Gastroesophageal sphincter (tissue), 4 donors: ENCODE measurements around the gene UAP1L1. TPM values are rescaled to one million over a fixed set of nuclear protein-coding genes. Genes with fewer than 3 reads are reported as not detected.

ENCODE experiments used
- ATAC-seq: fragments of 150-250 bp; one replicate; pipeline ENCODE4 v1.9.1; 2016; ENCODE audit warnings: mild to moderate bottlenecking, moderate library complexity
- H3K27ac ChIP-seq, 4 donors: fragments of 200-600 bp; sonication (generic) in 3 of 4; 1 replicate in 3 of 4; 2 replicates in 1 of 4; pipeline ENCODE4 v1.5.1; 2016 to 2019
- H3K27me3 ChIP-seq: fragments of 200-600 bp; sonication (generic); one replicate; pipeline ENCODE4 v1.5.1; 2019
- H3K36me3 ChIP-seq, 2 donors: fragments of 200-600 bp; sonication (generic); one replicate each; pipeline ENCODE4 v1.5.1; 2019; ENCODE audit warnings: control low read depth in 1 of 2
- H3K4me1 ChIP-seq, 3 donors: fragments of 200-600 bp; sonication (generic); 1 replicate in 2 of 3; 2 replicates in 1 of 3; pipeline ENCODE4 v1.5.1; 2016 to 2019; ENCODE audit warnings: control low read depth in 2 of 3
- H3K4me3 ChIP-seq, 2 donors: fragments of 200-600 bp; sonication (generic); one replicate each; pipeline ENCODE4 v1.5.1; 2019; ENCODE audit warnings: mild to moderate bottlenecking in 1 of 2, moderate library complexity in 1 of 2
- H3K9me3 ChIP-seq, 3 donors: fragments of 200-600 bp; sonication (generic); one replicate each; pipeline ENCODE4 v1.5.1; 2017 to 2019; ENCODE audit warnings: control low read depth in 2 of 3
- EP300 ChIP-seq: sonication (generic); formaldehyde crosslinking; IDR thresholded peaks from one replicate; pipeline ENCODE4 v1.6.1; 2017; ENCODE audit warnings: antibody characterized with exemption, mild to moderate bottlenecking
- POLR2A ChIP-seq, 2 donors: fragments of 450-650 bp; IDR thresholded peaks; one replicate each; pipeline ENCODE4 v1.6.1; 2017; ENCODE audit warnings: antibody characterized with exemption in 2 of 2, mild to moderate bottlenecking in 2 of 2, moderate library complexity in 1 of 2
- POLR2AphosphoS5 ChIP-seq: sonication (generic); formaldehyde crosslinking; IDR thresholded peaks from one replicate; pipeline ENCODE4 v1.6.1; 2017; ENCODE audit warnings: antibody characterized with exemption
- WGBS, 2 donors: methylation state at CpG; one replicate each; pipeline ENCODE4 v1.1.5; 2018; ENCODE audit warnings: low coverage in 1 of 2; 5-methylcytosine and 5-hydroxymethylcytosine counted together
- total RNA-seq, 4 donors: library from RNA; depleted of rRNA; stranded (reverse); fragments of >200 nt; gene quantifications; one replicate each; pipeline ENCODE4 v1.1.0, GENCODE V29; 2016
- TF ChIP-seq, protein P1 (sequence below), 4 experiments: fragments of 200-600 bp in 2 of 4; fragments of 450-650 bp in 2 of 4; sonication (generic) in 1 of 4; IDR thresholded peaks; one replicate each; pipeline ENCODE4 v1.5.1; 2017 to 2019; ENCODE audit warnings: antibody characterized with exemption in 4 of 4, mild to moderate bottlenecking in 2 of 4, moderate library complexity in 2 of 4

UAP1L1 gene
- total RNA-seq, 4 donors from 2014 or later, result 4.2 to 7.3 (median 6.0) TPM

DNA sequence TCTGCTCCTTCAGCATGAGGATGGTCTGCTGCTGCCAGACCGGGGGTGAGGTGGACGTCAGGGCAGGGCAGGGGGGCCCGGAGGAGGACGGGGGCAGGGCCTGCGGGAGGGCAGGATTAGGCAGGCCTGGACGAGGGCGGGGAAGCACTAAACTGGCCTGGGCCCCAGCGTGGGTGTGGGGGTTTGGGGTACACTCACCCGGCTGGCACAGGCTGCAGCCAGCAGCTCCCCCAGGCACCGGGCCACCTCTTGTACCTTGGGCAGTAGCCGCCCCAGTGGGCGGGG is 12.5 kb upstream of the UAP1L1 start:
- Histone ChIP-seq H3K4me1 (peaks cover 0 to 17% (median 5%) of the 10 kb centered on the region in 3 donors), H3K27ac (no peak overlapping the region), H3K4me3 (no peak overlapping the region), H3K9me3 (no peaks in the 10 kb centered on the region), H3K36me3 (no peaks in the 10 kb centered on the region), H3K27me3 (peaks cover 44% of the 10 kb centered on the region)
- no CpG with 5 or more reads among the region's 12 CpGs for WGBS, 2 donors
- no peak for ATAC-seq
- TF ChIP-seq EP300, result no peak
- no peak for TF ChIP-seq POLR2A (IDR thresholded peaks at IDR 0.05)

DNA sequence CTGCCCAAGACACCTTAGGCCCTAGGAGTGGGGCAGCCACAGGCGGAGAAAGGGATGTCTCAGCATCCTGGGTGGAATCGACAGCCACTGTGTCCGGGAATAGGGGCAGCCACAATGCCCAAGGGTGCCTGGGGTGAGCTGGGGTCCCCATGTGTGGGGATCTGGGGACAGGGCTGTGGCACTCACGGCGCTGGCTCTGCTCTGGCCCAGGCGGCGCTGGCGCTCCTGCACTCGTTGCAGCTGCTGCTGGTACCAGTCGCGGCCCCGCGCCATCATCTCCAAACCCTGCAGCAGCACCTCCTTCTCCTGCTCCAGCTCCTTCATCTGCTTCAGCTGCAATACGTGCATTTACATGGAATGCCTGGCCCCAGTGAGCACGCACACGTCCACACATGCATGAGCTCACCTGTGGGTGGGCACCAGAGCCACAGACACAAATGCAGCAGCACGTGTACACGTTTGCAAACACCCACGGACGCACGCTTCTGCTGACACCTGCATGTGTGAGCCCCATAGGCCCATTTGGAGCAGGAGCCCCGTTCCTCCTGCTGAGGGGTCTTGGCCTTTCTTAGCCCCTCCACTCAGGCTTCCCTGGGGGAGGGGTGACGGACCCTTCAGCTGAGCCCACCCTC is 11.9 kb upstream of the UAP1L1 start:
- no peaks in the 10 kb centered on the region for H3K36me3 ChIP-seq
- H3K4me1 ChIP-seq, result peaks cover 0 to 23% (median 5%) of the 10 kb centered on the region in 3 donors
- no peak for TF ChIP-seq POLR2AphosphoS5
- TF ChIP-seq, protein P1, sequence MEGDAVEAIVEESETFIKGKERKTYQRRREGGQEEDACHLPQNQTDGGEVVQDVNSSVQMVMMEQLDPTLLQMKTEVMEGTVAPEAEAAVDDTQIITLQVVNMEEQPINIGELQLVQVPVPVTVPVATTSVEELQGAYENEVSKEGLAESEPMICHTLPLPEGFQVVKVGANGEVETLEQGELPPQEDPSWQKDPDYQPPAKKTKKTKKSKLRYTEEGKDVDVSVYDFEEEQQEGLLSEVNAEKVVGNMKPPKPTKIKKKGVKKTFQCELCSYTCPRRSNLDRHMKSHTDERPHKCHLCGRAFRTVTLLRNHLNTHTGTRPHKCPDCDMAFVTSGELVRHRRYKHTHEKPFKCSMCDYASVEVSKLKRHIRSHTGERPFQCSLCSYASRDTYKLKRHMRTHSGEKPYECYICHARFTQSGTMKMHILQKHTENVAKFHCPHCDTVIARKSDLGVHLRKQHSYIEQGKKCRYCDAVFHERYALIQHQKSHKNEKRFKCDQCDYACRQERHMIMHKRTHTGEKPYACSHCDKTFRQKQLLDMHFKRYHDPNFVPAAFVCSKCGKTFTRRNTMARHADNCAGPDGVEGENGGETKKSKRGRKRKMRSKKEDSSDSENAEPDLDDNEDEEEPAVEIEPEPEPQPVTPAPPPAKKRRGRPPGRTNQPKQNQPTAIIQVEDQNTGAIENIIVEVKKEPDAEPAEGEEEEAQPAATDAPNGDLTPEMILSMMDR (IDR thresholded peaks at IDR 0.05), result no peak
- TF ChIP-seq EP300, result no peak
- no peak for TF ChIP-seq POLR2A (IDR thresholded peaks at IDR 0.05)
- 99 to 100% methylated on average over 1 to 12 of the region's 23 CpGs for WGBS, 2 donors
- H3K27me3 ChIP-seq, result peaks cover 49% of the 10 kb centered on the region
- H3K4me3 ChIP-seq, result no peak overlapping the region
- ATAC-seq, result no peak
- H3K27ac ChIP-seq, result no peak overlapping the region
- H3K9me3 ChIP-seq, result no peaks in the 10 kb centered on the region

DNA sequence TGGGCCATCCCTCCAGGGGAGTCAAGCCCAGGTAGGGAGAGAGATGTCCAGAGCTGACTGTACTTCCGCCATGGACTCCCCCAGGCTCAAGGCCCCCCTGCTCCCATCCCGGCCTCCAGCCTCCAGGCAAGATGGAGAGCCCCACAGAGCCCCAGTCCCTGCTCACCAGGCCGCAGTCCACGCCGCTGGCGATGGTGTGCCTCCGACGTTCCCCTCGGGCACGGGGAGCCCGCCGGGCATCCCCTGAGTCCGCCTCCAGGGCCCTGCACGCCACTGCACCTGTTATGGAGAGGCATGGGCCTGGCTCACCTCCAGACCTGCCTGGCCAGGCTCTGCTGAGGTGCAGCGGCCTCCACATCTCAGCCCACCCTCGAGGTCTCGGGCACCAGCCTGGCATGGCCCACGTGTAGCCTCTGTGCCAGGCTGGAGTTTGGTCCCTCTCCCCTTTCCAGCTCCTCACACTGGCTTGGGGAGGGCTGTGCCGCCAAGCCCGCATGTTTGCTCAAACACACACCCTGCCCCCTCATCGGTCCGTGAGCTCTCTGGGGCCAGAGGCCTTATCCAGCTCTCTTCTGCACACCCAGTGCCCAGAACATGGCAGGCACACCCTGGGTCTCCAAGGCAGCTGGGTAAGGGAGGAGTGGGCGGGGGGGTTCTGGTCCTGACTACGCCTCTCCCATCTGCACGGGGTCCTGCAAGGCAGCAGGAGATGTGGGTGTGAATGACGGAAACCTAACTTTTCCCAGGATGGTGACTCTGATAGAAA is 11.0 kb upstream of the UAP1L1 start:
- no peak for ATAC-seq
- Histone ChIP-seq H3K9me3 (no peaks in the 10 kb centered on the region), H3K27ac (no peak overlapping the region), H3K4me3 (no peak overlapping the region), H3K36me3 (no peaks in the 10 kb centered on the region), H3K4me1 (peaks cover 0 to 31% (median 5%) of the 10 kb centered on the region in 3 donors), H3K27me3 (peaks cover 49% of the 10 kb centered on the region)
- WGBS, 2 donors, result 84% methylated on average over 13 of the region's 26 CpGs; no CpG with 5 or more reads in 1 of the 2 donors
- TF ChIP-seq POLR2AphosphoS5 (no peak), EP300 (no peak), POLR2A (IDR thresholded peaks at IDR 0.05) (no peak)
- TF ChIP-seq, protein P1 (IDR thresholded peaks at IDR 0.05), result no peak

DNA sequence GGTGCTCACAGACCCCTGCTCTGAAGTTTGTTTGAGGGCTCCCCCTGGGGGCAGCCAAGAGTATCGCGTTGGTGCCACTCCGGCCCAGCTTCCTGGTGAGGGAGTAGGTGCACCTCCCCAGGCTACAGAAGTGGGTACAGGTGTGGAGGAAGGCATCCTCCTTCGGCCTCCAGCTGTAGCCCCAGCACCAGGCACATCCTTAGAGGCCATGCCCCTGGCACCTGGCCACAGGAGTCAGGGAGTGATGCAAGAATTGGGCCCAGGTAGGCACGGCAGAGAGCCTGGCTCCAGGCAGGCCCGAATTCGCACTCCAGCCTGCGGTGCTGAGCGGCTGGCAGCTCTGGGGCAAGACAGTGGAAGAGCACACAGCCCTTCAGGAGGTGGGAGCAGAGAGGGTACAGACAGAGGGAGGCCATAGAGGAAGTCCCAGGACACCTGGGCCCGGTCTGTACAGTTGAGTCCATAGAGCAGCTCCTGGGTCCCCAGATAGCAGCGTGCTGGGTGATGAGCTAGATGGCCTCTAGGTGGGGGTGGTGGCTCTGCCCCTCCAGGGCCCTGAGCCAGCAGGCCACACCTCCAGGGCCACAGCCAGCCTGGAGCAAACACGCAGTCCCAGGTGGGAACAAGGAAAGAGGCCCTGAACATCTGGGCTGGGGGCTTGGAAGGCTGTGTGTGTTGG is 9.3 kb upstream of the UAP1L1 start:
- TF ChIP-seq EP300 (no peak), POLR2A (IDR thresholded peaks at IDR 0.05) (no peak)
- TF ChIP-seq, protein P1 (IDR thresholded peaks at IDR 0.05), result peak in 3 of 4 experiments; percentile 80 to 87 (median 84)
- Histone ChIP-seq H3K36me3 (no peaks in the 10 kb centered on the region), H3K4me1 (peaks cover 0 to 36% (median 5%) of the 10 kb centered on the region in 3 donors), H3K27me3 (peaks cover 48% of the 10 kb centered on the region), H3K4me3 (no peak overlapping the region), H3K9me3 (no peaks in the 10 kb centered on the region), H3K27ac (no peak overlapping the region)
- WGBS, 2 donors, result 7% methylated on average over 3 of the region's 12 CpGs; no CpG with 5 or more reads in 1 of the 2 donors
- ATAC-seq, result peak; percentile 48

DNA sequence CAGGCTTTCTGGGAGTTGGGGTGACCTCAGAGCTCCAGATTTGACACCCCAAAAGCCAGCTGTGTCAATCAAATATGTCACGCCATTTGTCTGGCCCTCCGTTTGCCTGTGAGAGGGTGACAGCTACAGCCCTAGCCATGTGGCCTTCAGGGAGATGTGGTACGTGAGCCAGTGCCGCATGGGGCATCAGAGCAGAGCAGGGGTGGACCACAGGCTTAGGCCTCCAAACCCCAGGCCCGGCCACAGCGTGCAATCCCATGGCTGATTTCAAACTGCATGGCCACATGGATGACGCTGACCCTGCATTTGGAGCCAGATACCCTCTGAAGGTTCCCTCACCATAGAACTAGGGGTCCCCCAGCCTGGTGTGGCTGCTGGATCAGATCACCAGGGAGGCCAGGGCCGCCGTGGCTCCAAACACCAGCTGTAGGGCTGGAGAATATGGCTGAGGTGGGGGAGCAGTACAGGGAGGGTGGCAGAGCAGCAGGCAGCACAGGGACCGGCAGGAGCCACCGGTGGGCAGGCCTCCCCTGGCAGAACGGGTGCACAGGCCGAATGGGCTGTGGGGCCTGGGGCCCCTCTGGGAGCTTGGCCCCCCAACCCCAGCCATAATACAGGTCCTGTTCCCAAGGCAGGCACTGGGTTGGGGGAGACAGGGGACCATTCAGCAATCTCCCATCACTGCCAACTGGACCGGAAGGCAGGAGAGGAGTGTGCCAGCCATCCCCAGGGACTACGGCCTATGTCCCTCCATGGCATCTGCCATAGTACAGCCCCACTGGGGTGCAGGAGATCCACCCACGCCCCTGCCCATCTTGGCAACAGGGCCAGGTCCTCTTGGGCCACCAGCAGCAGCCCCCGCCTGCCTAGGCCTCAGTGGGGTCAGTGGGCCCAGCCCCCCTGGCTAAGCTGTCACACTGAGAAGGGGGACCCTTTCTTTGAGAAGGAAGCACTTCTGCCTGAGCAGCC is 8.5 kb upstream of the UAP1L1 start:
- no peak overlapping the region for H3K4me3 ChIP-seq
- WGBS, 2 donors, result 80 to 82% methylated on average over 1 to 2 of the region's 17 CpGs
- peaks cover 40% of the 10 kb centered on the region for H3K27me3 ChIP-seq

More for the DNA sequence above, 8.5 kb upstream of the UAP1L1 start:
- TF ChIP-seq, protein P1 (IDR thresholded peaks at IDR 0.05), result no peak
- no peak for TF ChIP-seq POLR2AphosphoS5
- TF ChIP-seq POLR2A (IDR thresholded peaks at IDR 0.05), result no peak
- no peak for TF ChIP-seq EP300
- Histone ChIP-seq H3K9me3 (no peaks in the 10 kb centered on the region), H3K4me1 (peaks cover 0 to 33% (median 4%) of the 10 kb centered on the region in 3 donors), H3K36me3 (no peaks in the 10 kb centered on the region), H3K27ac (no peak overlapping the region)
- no peak for ATAC-seq
